Fibroblast of gingiva (primary cell): ENCODE results near the gene C16orf95.
"Not testable (repeated sequence)": the region's sequence is repeated elsewhere in the genome, so short reads cannot be mapped to it uniquely, and the experiment has no call there.

Experiments
- DNase-seq: peaks from one replicate; pipeline ENCODE4 v3.0.0-alpha.2; 2011; ENCODE audit warnings: low read depth

The C16orf95 gene, protein sequence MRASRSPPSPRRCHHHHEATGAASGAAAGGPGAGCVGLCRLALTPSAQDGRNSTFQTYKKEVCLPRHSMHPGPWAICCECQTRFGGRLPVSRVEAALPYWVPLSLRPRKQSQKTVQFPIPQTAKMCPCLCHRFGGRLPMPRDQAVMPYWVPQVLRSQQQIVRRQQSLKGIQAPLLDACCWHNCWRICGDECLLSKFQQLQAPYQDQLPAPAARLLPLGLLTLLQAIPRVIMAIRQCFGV

GRCh38 chr16:87316923-87317749 is at the start of gene C16orf95:
Gene C16orf95, minus strand, starts transcription at chr16:87317392. Its CDS starts 150 bp downstream, at chr16:87317242.
- peak; percentile 94 for DNase-seq

DNA sequence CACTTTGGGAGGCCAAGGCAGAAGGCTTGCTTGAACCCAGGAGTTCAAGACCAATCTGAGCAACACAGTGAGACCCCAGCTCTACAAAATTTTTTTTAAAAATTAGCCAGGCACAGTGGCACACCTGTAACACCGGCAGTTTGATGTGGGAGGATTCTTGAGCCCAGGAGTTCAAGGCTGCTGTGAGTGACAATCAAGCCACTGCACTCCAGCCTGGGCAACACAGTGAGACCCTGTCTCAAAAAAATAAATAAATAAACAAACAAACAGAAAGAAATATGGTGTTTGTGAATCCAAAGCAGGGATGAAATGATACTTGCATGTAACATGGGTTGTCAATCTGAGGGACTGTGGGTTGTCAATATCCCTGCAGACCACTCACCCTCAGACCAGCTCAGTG is 49.7 kb upstream of the C16orf95 start:
- DNase-seq = no peak

DNA sequence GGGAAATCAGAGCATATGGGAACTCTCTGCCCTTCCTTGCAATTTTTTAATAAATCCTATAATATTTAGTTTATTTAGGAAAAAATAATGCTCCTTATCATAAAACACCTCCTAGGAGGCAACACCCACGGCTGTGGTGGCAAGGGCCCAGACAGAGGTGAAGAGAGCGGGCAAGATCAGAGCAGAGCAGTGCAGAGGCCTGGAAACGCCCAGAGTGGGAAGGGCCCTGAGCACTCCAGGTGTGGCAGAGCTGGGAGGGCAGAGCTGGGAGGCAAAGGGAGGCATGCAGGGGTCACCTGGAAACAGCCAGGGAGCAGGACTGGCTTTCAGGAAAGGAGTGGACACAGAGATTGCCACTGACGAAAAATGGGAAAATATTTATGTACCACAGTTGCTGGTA is 49.1 kb upstream of the C16orf95 start:
- no peak for DNase-seq

DNA sequence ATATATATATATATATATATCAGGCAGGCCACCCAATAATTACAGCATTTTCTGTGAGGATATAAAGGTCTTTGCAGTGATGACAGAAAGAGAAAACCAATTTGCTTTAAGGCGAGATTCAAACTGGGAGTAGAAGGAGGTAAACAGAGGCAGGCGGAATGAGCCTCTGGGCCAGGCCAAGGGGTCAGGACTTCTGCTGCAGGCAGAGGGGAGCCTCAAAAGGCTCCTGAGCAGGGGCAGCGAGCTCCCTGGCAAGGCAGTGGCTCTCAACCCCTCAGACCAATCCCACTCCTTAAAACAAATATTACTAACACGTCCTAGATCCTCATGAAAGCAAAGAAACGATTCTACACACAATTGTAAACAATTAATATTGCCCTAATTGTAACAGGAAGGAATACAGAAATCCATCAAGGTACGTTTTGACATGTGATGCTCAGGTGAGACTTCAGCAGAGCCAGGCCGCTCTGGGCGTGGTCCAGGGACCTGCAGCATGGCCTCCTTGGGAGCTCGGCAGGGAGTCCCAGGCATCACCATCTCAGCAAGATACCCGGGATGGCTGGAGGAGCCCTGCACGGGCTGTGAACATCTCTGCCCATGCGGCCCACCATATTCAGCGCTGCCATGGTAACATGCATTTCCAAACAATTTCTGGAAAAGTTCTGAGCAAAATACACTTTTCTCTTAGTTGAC is 48.0 kb upstream of the C16orf95 start:
- no peak for DNase-seq

GRCh38 chr16:87363771-87364455 is 46.7 kb upstream of the C16orf95 start:
- peak; percentile 34 for DNase-seq

- DNase-seq = not testable (repeated sequence)
Observed at GRCh38 chr16:87362828-87363559, 45.8 kb upstream of the C16orf95 start.

GRCh38 chr16:87361916-87362619 is 44.9 kb upstream of the C16orf95 start:
- DNase-seq = no peak

DNA sequence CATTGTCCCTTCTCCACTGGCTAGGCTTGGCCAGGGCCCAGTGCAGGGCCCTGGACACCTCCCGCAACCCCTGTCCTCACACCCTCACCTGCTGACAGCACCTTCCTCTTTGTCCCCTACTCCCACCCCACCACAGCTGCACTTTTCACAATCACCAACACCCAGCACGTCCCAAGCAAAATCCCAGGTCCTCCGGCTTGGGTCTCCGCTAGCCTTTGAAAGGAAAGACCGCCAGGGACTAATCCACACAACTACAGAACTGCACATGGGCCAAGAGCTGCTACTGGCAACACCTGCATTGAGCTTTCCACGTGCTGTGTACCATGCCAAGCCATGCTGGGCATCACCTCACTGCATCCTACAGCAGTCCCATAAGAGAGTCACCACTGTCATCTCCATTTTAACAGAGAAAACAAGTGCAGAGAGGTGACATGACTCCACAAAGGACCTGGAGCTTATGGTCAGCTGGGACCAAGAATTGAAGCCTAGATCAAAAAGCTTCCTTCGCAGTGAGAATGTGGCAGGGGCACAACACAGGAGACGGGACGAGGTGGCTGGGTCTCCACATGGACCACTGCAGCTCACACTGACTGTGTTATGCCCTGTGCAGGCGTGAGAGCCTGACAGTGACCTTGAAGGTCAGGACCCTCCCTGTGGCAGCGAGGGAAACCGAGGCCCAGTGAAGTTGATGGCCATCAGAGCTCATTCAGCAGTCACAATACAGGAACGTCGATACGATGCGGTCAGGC is 43.8 kb upstream of the C16orf95 start:
- DNase-seq = no peak

DNA sequence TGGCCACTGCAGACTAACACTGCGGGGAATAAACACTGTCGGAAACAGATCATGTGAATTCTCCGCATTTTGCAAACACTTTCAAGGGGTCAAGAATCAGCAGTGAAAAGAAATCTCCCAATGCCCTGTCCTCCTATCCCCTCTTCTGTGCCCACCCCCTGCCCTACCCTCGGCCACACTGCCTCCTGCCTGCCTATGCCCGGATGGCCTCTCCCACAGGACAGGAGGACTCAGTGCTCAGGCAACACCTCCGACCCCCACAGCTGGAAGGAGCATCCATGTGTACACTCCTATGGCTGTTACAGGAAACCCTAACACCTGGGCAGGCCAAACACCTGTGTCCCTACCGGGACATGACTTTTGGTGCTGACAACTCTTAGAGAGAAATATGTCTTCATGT is 41.9 kb upstream of the C16orf95 start:
- no peak for DNase-seq

DNA sequence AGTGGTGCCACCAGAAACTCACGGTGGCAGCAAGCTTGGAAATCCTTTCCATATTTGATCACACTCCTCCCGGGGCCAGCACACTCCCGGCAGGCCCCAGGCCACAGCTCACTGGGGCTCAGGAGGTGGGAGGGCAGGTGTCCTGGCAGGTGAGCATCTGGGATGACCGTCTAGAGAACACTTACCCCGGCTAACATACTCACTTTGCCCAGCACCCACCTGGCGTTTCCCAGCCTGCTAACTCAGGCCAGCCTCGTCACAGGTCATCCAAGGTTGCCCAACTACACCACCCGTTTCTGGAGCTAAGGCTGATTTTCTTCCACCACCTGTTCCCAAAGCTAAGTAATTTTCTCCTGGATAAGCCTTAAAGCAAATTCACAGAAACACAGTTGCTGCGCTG is 41.5 kb upstream of the C16orf95 start:
- DNase-seq = no peak

GRCh38 chr16:87358250-87358649 is 41.1 kb upstream of the C16orf95 start:
- no peak for DNase-seq

- DNase-seq = no peak
Observed at GRCh38 chr16:87356491-87356853, 39.3 kb upstream of the C16orf95 start.

DNA sequence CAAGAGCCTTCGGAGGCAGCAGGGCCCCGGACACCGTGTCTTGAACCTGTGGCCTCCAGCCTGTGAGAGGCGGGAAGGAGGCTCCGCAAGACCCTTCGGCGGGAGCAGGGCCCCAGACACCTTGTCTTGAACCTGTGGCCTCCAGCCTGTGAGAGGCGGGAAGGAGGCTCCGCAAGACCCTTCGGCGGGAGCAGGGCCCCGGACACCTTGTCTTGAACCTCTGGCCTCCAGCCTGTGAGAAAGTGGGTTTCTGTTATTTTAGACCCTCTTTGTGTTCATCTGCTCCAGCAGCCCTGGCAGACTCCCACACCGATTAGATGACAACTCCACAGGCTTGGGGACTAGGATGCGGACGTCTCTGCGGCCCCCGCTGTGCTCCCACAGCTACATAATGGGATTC is 36.4 kb upstream of the C16orf95 start:
- no peak for DNase-seq

DNA sequence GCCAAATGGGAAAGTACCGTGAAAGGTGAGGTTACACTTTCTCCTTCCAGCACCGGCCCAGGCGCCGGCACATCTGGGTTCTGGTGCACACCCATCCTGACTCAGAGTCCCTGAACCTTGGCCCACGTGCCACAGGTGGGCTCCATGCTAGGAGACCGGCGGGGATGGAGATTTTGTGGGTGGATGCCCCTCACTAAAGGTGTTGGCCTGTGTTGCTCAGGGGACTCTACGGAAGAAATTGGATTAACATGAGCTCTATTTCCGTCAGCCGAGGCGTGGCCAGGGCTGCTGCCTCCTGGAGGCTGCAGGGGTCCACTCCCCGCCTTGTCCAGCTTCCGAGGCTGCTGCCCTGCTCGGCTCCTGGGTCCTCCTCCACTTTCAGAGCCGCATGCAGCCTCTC is 35.6 kb upstream of the C16orf95 start:
- no peak for DNase-seq

GRCh38 chr16:87351320-87351698 is 34.1 kb upstream of the C16orf95 start:
- no peak for DNase-seq

DNA sequence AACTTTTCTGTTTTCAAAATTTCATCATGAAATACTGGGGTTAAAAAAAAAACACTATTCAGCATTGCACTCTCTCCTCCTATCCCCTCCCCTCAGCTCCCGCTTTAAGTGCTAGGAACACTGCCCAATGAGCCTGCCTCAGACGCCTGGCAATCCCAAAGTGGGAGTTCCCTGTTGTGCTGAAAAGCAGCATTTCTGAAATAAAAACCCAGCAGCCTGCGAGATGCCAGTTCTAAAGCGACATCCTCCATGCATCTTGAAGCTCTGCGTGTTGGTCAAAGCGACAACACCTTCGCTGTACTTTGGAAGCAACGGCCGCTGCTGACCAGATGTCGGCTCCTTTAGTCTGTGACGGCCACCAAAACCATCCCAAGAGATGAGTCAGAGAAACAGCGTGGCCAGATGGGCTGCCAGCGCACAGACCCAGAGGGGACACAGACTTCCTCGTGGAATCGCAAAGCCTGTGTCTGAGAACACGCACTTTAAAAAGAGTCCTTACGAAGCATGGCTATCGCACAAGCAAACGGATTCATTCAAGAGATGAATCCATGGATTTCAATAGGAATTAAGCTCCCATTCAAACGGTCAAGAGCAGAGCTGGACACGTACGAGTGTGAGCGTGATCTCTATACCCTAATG is 33.6 kb upstream of the C16orf95 start:
- peak; percentile 42 for DNase-seq

DNA sequence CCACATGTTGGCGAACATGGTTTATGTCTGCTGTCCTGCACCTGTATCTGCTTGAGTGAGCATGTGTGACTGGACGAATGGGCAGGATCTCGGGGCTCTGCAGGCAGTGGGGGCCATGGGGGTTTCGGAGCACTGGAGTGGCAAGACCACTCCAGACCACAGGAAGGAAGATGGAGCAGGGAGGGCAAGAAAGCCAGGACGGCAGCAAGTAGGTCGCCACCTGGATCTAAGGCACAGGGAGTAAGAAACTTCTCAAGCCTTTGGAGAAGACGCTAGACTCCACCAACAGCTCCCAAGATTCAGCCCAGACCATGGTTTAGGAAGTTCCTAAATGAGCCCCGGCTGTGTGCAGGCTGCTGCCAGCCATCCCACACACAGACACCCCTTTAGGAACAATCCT is 32.8 kb upstream of the C16orf95 start:
- DNase-seq = no peak

DNA sequence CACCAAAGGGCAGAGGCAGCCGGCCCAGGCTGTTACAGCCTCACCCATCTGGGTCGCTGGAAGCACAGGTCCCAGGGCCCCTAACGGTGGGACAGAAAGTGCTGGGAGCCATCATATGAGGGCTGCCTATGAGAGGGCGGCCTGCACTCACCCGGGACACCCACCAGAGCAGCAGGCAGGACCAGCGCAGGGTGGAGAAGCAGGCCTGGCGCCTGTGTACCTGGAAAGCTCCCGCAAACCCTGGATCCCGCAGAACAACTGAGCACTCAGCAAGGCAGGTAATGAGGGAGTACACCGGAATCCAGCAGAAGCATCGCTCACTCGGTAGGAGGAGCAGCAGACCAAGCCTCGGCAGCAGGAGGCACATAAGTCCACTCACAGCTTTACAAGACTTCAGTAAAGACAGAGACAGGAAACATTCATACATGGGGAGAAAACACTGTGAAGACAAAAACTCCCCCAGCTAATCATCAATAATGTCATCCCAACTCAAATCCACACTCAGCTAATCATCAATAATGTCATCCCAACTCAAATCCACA is 31.5 kb upstream of the C16orf95 start:
- no peak for DNase-seq

DNA sequence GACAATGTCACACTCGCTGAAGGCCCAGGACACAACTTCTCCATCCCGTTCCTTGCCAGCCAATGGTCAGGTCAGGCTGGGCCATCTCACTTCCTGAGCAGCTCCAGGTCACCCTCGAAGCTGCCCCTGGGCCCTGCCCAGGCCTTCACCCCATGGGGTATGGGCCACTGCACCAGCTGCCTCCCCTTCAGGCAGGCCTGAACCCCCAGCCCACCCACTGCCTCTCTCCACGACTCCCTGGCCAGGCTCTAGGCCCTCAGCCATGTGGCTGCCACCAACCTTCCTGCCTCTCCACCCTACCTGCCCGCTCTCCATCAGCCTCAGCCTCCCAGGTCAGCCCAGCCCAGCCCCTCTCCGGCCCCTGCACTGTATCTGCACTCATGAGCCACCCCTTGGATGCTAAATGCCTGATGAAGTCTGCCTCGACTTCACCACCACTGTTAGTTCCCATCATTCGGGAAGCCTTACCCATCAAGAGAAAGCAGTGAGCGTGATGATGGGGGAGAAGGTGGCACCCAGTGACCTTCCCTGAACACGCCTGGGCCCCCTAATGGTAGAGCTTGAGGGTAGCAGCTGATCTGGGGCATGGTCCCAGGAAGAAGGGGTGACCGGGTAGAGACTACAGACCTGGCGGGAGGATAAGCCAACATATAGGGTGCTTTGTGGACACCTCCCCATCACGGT is 30.9 kb upstream of the C16orf95 start:
- no peak for DNase-seq
